PC-9 (cell line): ENCODE data around the gene CIAO2A.

ENCODE experiments used
- CTCF ChIP-seq: fragments of 200-600 bp; sonication (generic); conservative IDR thresholded peaks from 2 replicates; pipeline ENCODE4 v1.6.1; 2017; ENCODE audit warnings: mixed run types, antibody characterized with exemption, mild to moderate bottlenecking, moderate library complexity
- EZH2 ChIP-seq: fragments of 200-600 bp; sonication (generic); IDR thresholded peaks from 2 replicates; pipeline ENCODE4 v1.8.0; 2017; ENCODE audit warnings: antibody characterized with exemption, low read depth

- TF ChIP-seq CTCF = no peak
- TF ChIP-seq EZH2 = no peak
These were observed 48.6 kb downstream of the CIAO2A start for GRCh38 chr15:64045101-64045435.
